ENCODE measurements around the gene METAP1. TPM values are rescaled to one million over a fixed set of nuclear protein-coding genes. Genes with fewer than 3 reads are reported as not detected.

METAP1 gene
- total RNA-seq, 1 experiment from 2014 or later = 63.5 TPM

GRCh38 chr4:99074816-99075215 lies 79.3 kb downstream of the METAP1 start:
- Histone ChIP-seq H2BK20ac (ENCODE audit: low read depth, low read length, poor library complexity, severe bottlenecking) (no peak overlapping the region), H3K27ac (ENCODE audit: insufficient read length, low read depth, low read length) (no peak overlapping the region), H2BK12ac (ENCODE audit: insufficient read length, low read depth, low read length) (no peak overlapping the region), H3K4me2 (ENCODE audit: insufficient read depth, insufficient read length, low read length) (no peak overlapping the region), H3K9me3 (ENCODE audit: control insufficient read depth, low read depth, low read length) (no peaks in the 10 kb centered on the region), H2AK5ac (ENCODE audit: insufficient read length, low read length) (no peak overlapping the region), H2BK15ac (ENCODE audit: low read depth, low read length) (no peak overlapping the region), H4K91ac (ENCODE audit: insufficient read length, low read depth, low read length) (no peak overlapping the region), H3K79me1 (ENCODE audit: insufficient read depth, low read depth, low read length, poor library complexity, severe bottlenecking) (no peaks in the 10 kb centered on the region), H3K23ac (ENCODE audit: insufficient read length, low read depth, low read length) (no peak overlapping the region), H3T11ph (ENCODE audit: low read length) (no peak overlapping the region), H3K14ac (ENCODE audit: insufficient read depth, low read length) (no peak overlapping the region), H3K79me2 (ENCODE audit: insufficient read depth, low read length) (0 out of 2 replicates have a peak, but pooled peaks cover 1% of the 10 kb centered on the region), H3K56ac (ENCODE audit: insufficient read length, low read depth, low read length) (no peak overlapping the region), H3K18ac (ENCODE audit: insufficient read length, low read depth, low read length) (no peak overlapping the region), H3K23me2 (ENCODE audit: insufficient read length, low read depth, low read length, poor library complexity, severe bottlenecking) (no peaks in the 10 kb centered on the region), H3K27me3 (ENCODE audit: insufficient read depth, low read length) (no peaks in the 10 kb centered on the region), H3K9ac (ENCODE audit: extremely low read depth, insufficient read length, low read length) (no peak overlapping the region), H4K20me1 (ENCODE audit: control insufficient read depth, insufficient read depth, insufficient read length) (no peaks in the 10 kb centered on the region), H3K4me1 (ENCODE audit: insufficient read depth, low read length) (no peaks in the 10 kb centered on the region), H2AFZ (ENCODE audit: low read length) (no peak overlapping the region), H2BK5ac (ENCODE audit: insufficient read length, low read length) (no peak overlapping the region), H4K5ac (ENCODE audit: insufficient read length, low read depth, low read length) (no peak overlapping the region), H2BK120ac (ENCODE audit: low read depth, low read length, poor library complexity, severe bottlenecking) (no peak overlapping the region), H4K8ac (replicated peaks; ENCODE audit: insufficient read length, low read depth, low read length) (no peak overlapping the region), H3K4ac (ENCODE audit: low read depth, low read length) (no peak overlapping the region)
- peaks cover 45 to 85% (median 78%) of the 10 kb centered on the region in 3 experiments for H3K36me3 Mint-ChIP-seq (ENCODE audit: insufficient read depth in 1 of 3, low read depth in 3 of 3)
- H3K9me3 Mint-ChIP-seq = no peaks in the 10 kb centered on the region
- DNase-seq = no peak
- H3K27ac Mint-ChIP-seq = peak overlapping the region in 1 of 3 experiments; percentile 79; a peak in 1 of 7 replicates
- H3K27me3 Mint-ChIP-seq (ENCODE audit: low read depth) = no peaks in the 10 kb centered on the region
- no peak for TF ChIP-seq CTCF (conservative IDR thresholded peaks at IDR 0.05)
- WGBS (ENCODE audit: extremely low coverage, insufficient read length, low lambda C conversion rate) = no CpG with 5 or more reads among the region's 7 CpGs
- H3K4me3 Mint-ChIP-seq = no peak overlapping the region
- H3K4me1 Mint-ChIP-seq = no peaks in the 10 kb centered on the region
